ENCODE data around the gene C1orf56.
"Not testable (repeated sequence)": the region's sequence is repeated elsewhere in the genome, so short reads cannot be mapped to it uniquely, and the experiment has no call there.

DNA sequence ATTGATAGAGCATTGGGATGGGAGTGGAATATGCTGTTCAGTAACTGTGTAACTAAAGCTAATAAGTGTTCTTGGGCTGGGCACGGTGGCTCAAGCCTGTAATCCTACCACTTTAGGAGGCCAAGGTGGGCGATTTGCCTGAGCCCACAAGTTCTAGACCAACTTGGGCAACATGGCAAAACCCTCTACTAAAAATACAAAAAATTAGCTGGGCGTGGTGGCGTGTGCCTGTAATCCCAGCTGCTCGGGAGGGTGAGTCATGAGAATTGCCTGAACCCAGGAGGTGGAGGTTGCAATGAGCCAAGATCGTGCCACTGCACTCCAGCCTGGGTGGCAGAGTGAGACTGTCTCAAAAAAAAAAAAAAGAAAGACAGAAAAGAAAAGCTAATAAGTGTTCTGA lies 49.9 kb downstream of the C1orf56 start:
- TF ChIP-seq, protein P1, sequence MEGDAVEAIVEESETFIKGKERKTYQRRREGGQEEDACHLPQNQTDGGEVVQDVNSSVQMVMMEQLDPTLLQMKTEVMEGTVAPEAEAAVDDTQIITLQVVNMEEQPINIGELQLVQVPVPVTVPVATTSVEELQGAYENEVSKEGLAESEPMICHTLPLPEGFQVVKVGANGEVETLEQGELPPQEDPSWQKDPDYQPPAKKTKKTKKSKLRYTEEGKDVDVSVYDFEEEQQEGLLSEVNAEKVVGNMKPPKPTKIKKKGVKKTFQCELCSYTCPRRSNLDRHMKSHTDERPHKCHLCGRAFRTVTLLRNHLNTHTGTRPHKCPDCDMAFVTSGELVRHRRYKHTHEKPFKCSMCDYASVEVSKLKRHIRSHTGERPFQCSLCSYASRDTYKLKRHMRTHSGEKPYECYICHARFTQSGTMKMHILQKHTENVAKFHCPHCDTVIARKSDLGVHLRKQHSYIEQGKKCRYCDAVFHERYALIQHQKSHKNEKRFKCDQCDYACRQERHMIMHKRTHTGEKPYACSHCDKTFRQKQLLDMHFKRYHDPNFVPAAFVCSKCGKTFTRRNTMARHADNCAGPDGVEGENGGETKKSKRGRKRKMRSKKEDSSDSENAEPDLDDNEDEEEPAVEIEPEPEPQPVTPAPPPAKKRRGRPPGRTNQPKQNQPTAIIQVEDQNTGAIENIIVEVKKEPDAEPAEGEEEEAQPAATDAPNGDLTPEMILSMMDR (IDR thresholded peaks at IDR 0.05; ENCODE audit: low read depth, low read length), result not testable (repeated sequence)
- TF ChIP-seq EZH2phosphoT487 (IDR thresholded peaks at IDR 0.05; ENCODE audit: low read depth), result not testable (repeated sequence)
